GM12873 (cell line): Measurements from ENCODE around the gene RSPRY1.

Experiments
- CTCF ChIP-seq: IDR thresholded peaks from 2 replicates; pipeline ENCODE4 v1.5.1; 2012; ENCODE audit warnings: low read depth, mild to moderate bottlenecking, moderate library complexity, low read length, control low read depth; ENCODE audit not compliant: insufficient read depth; ENCODE audit errors: missing control alignments

Gene RSPRY1

GRCh38 chr16:57234707-57235092 is 48.6 kb downstream of the RSPRY1 start:
- TF ChIP-seq CTCF: no peak

GRCh38 chr16:57235128-57236021 is 49.2 kb downstream of the RSPRY1 start:
- no peak for TF ChIP-seq CTCF

GRCh38 chr16:57236022-57236350 is 49.9 kb downstream of the RSPRY1 start:
- TF ChIP-seq CTCF: no peak

- no peak for TF ChIP-seq CTCF
Observed at GRCh38 chr16:57238682-57239081, 52.6 kb downstream of the RSPRY1 start.

- no peak for TF ChIP-seq CTCF
Observed at GRCh38 chr16:57239107-57239506, 53.0 kb downstream of the RSPRY1 start.

- TF ChIP-seq CTCF: no peak
Observed at GRCh38 chr16:57240851-57241250, 54.7 kb downstream of the RSPRY1 start.

- no peak for TF ChIP-seq CTCF
Observed at GRCh38 chr16:57242650-57243049, 56.5 kb downstream of the RSPRY1 start.
